Measurements from ENCODE around the gene ACTR6. TPM values are rescaled to one million over a fixed set of nuclear protein-coding genes. Genes with fewer than 3 reads are reported as not detected.
A peak's percentile ranks its signal among the peaks of the same experiment; 100 is the strongest.
"Not testable (repeated sequence)": the region's sequence is repeated elsewhere in the genome, so short reads cannot be mapped to it uniquely, and the experiment has no call there.

Gene ACTR6
- polyA plus RNA-seq, 1 donor from 2014 or later, result 29.8 TPM

GRCh38 chr12:100225491-100225890 lies 24.9 kb downstream of the ACTR6 start:
- H3K27me3 Mint-ChIP-seq, result no peaks in the 10 kb centered on the region
- H3K27ac Mint-ChIP-seq, result no peak overlapping the region
- H3K4me1 Mint-ChIP-seq, result no peaks in the 10 kb centered on the region
- H3K9me3 Mint-ChIP-seq, result no peaks in the 10 kb centered on the region
- H3K36me3 Mint-ChIP-seq, result peaks cover 7% of the 10 kb centered on the region
- no peak overlapping the region for H3K4me3 Mint-ChIP-seq

- H3K27me3 Mint-ChIP-seq, result no peaks in the 10 kb centered on the region
- no peaks in the 10 kb centered on the region for H3K4me1 Mint-ChIP-seq
- H3K9me3 Mint-ChIP-seq, result no peaks in the 10 kb centered on the region
- H3K36me3 Mint-ChIP-seq, result peaks cover 5% of the 10 kb centered on the region
- peak overlapping the region in 1 of 3 donors; percentile 39 for H3K27ac Mint-ChIP-seq
- no peak overlapping the region for H3K4me3 Mint-ChIP-seq
Measured at GRCh38 chr12:100229036-100229635, 28.5 kb downstream of the ACTR6 start.

- no peaks in the 10 kb centered on the region for H3K4me1 Mint-ChIP-seq
- H3K27ac Mint-ChIP-seq, result no peak overlapping the region
Measured at GRCh38 chr12:100229876-100230275, 29.3 kb downstream of the ACTR6 start.

GRCh38 chr12:100231873-100232272 lies 31.3 kb downstream of the ACTR6 start:
- not testable (repeated sequence) for H3K4me3 Mint-ChIP-seq, H3K36me3 Mint-ChIP-seq, H3K9me3 Mint-ChIP-seq, H3K27me3 Mint-ChIP-seq, H3K27ac Mint-ChIP-seq, H3K4me1 Mint-ChIP-seq

More at GRCh38 chr12:100229876-100230275, 29.3 kb downstream of the ACTR6 start:
- no peaks in the 10 kb centered on the region for H3K9me3 Mint-ChIP-seq
- H3K36me3 Mint-ChIP-seq, result peaks cover 5% of the 10 kb centered on the region
- H3K4me3 Mint-ChIP-seq, result no peak overlapping the region
- H3K27me3 Mint-ChIP-seq, result no peaks in the 10 kb centered on the region

- Mint-ChIP-seq H3K4me3 (no peak overlapping the region), H3K27ac (no peak overlapping the region), H3K9me3 (no peaks in the 10 kb centered on the region), H3K4me1 (no peaks in the 10 kb centered on the region), H3K27me3 (no peaks in the 10 kb centered on the region), H3K36me3 (no peaks in the 10 kb centered on the region)
Measured at GRCh38 chr12:100234166-100234565, 33.6 kb downstream of the ACTR6 start.

- H3K4me3 Mint-ChIP-seq, result no peak overlapping the region
- no peaks in the 10 kb centered on the region for H3K9me3 Mint-ChIP-seq
- no peaks in the 10 kb centered on the region for H3K27me3 Mint-ChIP-seq
- H3K36me3 Mint-ChIP-seq, result no peaks in the 10 kb centered on the region
- H3K27ac Mint-ChIP-seq, result no peak overlapping the region
- no peaks in the 10 kb centered on the region for H3K4me1 Mint-ChIP-seq
Measured at GRCh38 chr12:100234591-100235304, 34.1 kb downstream of the ACTR6 start.

GRCh38 chr12:100238801-100239200 lies 38.2 kb downstream of the ACTR6 start:
- Mint-ChIP-seq H3K36me3 (peaks cover 2% of the 10 kb centered on the region), H3K9me3 (no peaks in the 10 kb centered on the region), H3K27me3 (no peaks in the 10 kb centered on the region), H3K4me3 (no peak overlapping the region), H3K27ac (no peak overlapping the region), H3K4me1 (no peaks in the 10 kb centered on the region)

GRCh38 chr12:100239589-100239988 lies 39.0 kb downstream of the ACTR6 start:
- H3K4me1 Mint-ChIP-seq, result no peaks in the 10 kb centered on the region
- peaks cover 2% of the 10 kb centered on the region for H3K36me3 Mint-ChIP-seq

GRCh38 chr12:100243137-100243536 lies 42.5 kb downstream of the ACTR6 start:
- no peaks in the 10 kb centered on the region for H3K27me3 Mint-ChIP-seq
- H3K27ac Mint-ChIP-seq, result peak overlapping the region in 1 of 3 donors; percentile 81
- peaks cover 2% of the 10 kb centered on the region for H3K36me3 Mint-ChIP-seq
- H3K4me3 Mint-ChIP-seq, result no peak overlapping the region
- H3K4me1 Mint-ChIP-seq, result no peaks in the 10 kb centered on the region
- H3K9me3 Mint-ChIP-seq, result no peaks in the 10 kb centered on the region

More at GRCh38 chr12:100239589-100239988, 39.0 kb downstream of the ACTR6 start:
- H3K27ac Mint-ChIP-seq, result no peak overlapping the region
- no peaks in the 10 kb centered on the region for H3K27me3 Mint-ChIP-seq
- H3K9me3 Mint-ChIP-seq, result no peaks in the 10 kb centered on the region
- H3K4me3 Mint-ChIP-seq, result no peak overlapping the region

- Mint-ChIP-seq H3K4me1 (no peaks in the 10 kb centered on the region), H3K27me3 (no peaks in the 10 kb centered on the region), H3K9me3 (no peaks in the 10 kb centered on the region), H3K36me3 (peaks cover 2% of the 10 kb centered on the region), H3K27ac (no peak overlapping the region), H3K4me3 (no peak overlapping the region)
Measured at GRCh38 chr12:100247765-100248164, 47.1 kb downstream of the ACTR6 start.

- Mint-ChIP-seq H3K4me1 (no peaks in the 10 kb centered on the region), H3K27me3 (no peaks in the 10 kb centered on the region), H3K27ac (no peak overlapping the region), H3K4me3 (no peak overlapping the region), H3K9me3 (no peaks in the 10 kb centered on the region), H3K36me3 (no peaks in the 10 kb centered on the region)
Measured at GRCh38 chr12:100248886-100249285, 48.3 kb downstream of the ACTR6 start.

- H3K9me3 Mint-ChIP-seq, result no peaks in the 10 kb centered on the region
Measured at GRCh38 chr12:100249941-100250340, 49.3 kb downstream of the ACTR6 start.

GRCh38 chr12:100251917-100252316 lies 51.3 kb downstream of the ACTR6 start:
- Mint-ChIP-seq H3K4me3 (no peak overlapping the region), H3K36me3 (no peaks in the 10 kb centered on the region), H3K27me3 (no peaks in the 10 kb centered on the region), H3K27ac (no peak overlapping the region), H3K4me1 (no peaks in the 10 kb centered on the region), H3K9me3 (no peaks in the 10 kb centered on the region)

More at GRCh38 chr12:100249941-100250340, 49.3 kb downstream of the ACTR6 start:
- no peak overlapping the region for H3K4me3 Mint-ChIP-seq
- no peaks in the 10 kb centered on the region for H3K27me3 Mint-ChIP-seq
- no peaks in the 10 kb centered on the region for H3K36me3 Mint-ChIP-seq
- no peaks in the 10 kb centered on the region for H3K4me1 Mint-ChIP-seq
- no peak overlapping the region for H3K27ac Mint-ChIP-seq

- Mint-ChIP-seq H3K36me3 (peaks cover 3% of the 10 kb centered on the region), H3K27ac (no peak overlapping the region), H3K4me1 (no peaks in the 10 kb centered on the region), H3K27me3 (no peaks in the 10 kb centered on the region), H3K9me3 (no peaks in the 10 kb centered on the region), H3K4me3 (no peak overlapping the region)
Measured at GRCh38 chr12:100253437-100253836, 52.8 kb downstream of the ACTR6 start.

- H3K4me1 Mint-ChIP-seq, result no peaks in the 10 kb centered on the region
- peak overlapping the region in 1 of 4 donors; percentile 10 for H3K4me3 Mint-ChIP-seq
- H3K9me3 Mint-ChIP-seq, result no peaks in the 10 kb centered on the region
- H3K36me3 Mint-ChIP-seq, result peaks cover 3% of the 10 kb centered on the region
- H3K27ac Mint-ChIP-seq, result no peak overlapping the region
- no peaks in the 10 kb centered on the region for H3K27me3 Mint-ChIP-seq
Measured at GRCh38 chr12:100254876-100255275, 54.3 kb downstream of the ACTR6 start.

- H3K9me3 Mint-ChIP-seq, result peaks cover 0 to 3% (median 0%) of the 10 kb centered on the region in 3 donors
- no peaks in the 10 kb centered on the region for H3K4me1 Mint-ChIP-seq
- peaks cover 3% of the 10 kb centered on the region for H3K36me3 Mint-ChIP-seq
- no peak overlapping the region for H3K27ac Mint-ChIP-seq
- no peaks in the 10 kb centered on the region for H3K27me3 Mint-ChIP-seq
- no peak overlapping the region for H3K4me3 Mint-ChIP-seq
Measured at GRCh38 chr12:100258127-100258526, 57.5 kb downstream of the ACTR6 start.

Data from IgD-negative memory B cell (primary cell).